ENCODE data around the gene MRPS16. TPM values are rescaled to one million over a fixed set of nuclear protein-coding genes. Genes with fewer than 3 reads are reported as not detected.

The MRPS16 gene
- total RNA-seq, 1 donor from 2014 or later: 53.6 TPM

- ATAC-seq: no peak
These were observed 47.4 kb downstream of the MRPS16 start for GRCh38 chr10:73205081-73205480.

More at GRCh38 chr10:73205081-73205480, 47.4 kb downstream of the MRPS16 start:
- DNase-seq (ENCODE audit: low spot score): no peak

Other genes starting within 250 kb of the MRPS16 start
- gene P4HA1, start 155.8 kb downstream of the MRPS16 start, total RNA-seq: 7.3 TPM
- gene NUDT13, start 142.2 kb downstream of the MRPS16 start, total RNA-seq: 2.7 TPM
- gene ECD, start 84.6 kb downstream of the MRPS16 start, total RNA-seq: 9.1 TPM
- 11.1 TPM for gene FAM149B1, start 84.5 kb downstream of the MRPS16 start, total RNA-seq
- 5.8 TPM for gene DNAJC9, start 5.4 kb downstream of the MRPS16 start, total RNA-seq
- gene CFAP70, start 106.2 kb upstream of the MRPS16 start, total RNA-seq: 2.8 TPM
- 89.9 TPM for gene ANXA7, start 161.4 kb upstream of the MRPS16 start, total RNA-seq
- 0.50 TPM for gene MSS51, start 180.9 kb upstream of the MRPS16 start, total RNA-seq
- gene PPP3CB, start 243.4 kb upstream of the MRPS16 start, total RNA-seq: 10.7 TPM